RKO (cell line): ENCODE results near the gene NUDT13.
"Not testable (repeated sequence)": the region's sequence is repeated elsewhere in the genome, so short reads cannot be mapped to it uniquely, and the experiment has no call there.

ENCODE experiments used
- DNase-seq: peaks from one replicate; pipeline ENCODE4 v3.0.0-alpha.2; 2016; ENCODE audit warnings: low spot score

NUDT13 gene

DNA sequence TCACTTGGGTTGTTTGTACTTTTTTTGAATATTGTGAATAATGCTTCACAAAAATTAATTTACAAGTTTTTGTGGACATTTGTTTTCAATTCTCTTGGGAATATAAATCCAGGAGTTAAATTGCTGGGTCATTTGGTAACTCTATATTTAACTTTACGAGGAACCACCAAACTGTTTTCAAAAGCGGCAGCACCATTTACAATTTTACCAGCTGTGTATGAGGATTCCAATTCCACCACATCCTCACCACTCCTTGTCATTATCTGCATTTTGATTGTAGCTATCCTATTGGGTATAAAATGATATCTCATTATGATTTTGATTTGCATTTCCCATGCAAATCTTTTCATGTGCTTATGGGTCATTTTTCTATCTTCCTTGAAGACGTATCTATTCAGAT, 4.0 kb upstream of the NUDT13 start:
- no peak for DNase-seq

- not testable (repeated sequence) for DNase-seq
These were observed 1.0 kb upstream of the NUDT13 start for GRCh38 chr10:73109248-73109652.

DNA sequence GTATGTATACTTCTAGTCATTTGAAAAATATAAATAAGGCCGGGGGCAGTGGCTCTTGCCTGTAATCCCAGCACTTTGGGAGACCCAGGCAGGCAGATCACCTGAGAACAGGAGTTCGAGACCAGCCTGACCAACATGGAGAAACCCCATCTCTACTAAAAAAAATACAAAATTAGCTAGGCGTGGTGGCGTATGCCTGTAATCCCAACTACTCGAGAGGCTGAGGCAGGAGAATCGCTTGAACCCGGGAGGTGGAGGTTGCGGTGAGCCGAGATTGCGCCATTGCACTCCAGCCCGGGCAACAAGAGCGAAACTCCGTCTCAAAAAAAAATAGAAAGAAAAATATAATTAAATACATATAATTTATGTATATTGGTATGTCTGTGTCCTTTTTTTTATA, 1.8 kb downstream of the NUDT13 start:
- DNase-seq, result not testable (repeated sequence)

- peak; percentile 59 for DNase-seq
These were observed 3.3 kb downstream of the NUDT13 start for GRCh38 chr10:73113551-73113950.

DNA sequence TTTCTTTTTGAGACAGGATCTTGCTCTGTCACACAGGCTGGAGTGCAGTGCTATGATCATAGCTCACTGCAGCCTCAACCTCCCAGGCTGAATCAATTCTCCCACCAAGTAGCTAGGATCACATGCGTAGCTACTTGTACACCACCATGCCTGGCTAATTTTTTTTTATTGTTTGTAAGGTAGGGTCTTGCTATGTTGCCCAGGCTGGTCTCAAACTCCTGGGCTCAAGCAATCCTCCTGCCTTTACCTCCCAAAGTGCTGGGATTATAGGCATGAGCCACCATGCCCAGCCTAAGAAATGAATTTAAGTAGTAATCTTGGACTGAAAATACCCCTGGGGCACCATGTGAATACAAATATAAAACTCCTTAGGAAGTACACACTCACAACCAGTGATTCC, 5.8 kb downstream of the NUDT13 start:
- no peak for DNase-seq

DNA sequence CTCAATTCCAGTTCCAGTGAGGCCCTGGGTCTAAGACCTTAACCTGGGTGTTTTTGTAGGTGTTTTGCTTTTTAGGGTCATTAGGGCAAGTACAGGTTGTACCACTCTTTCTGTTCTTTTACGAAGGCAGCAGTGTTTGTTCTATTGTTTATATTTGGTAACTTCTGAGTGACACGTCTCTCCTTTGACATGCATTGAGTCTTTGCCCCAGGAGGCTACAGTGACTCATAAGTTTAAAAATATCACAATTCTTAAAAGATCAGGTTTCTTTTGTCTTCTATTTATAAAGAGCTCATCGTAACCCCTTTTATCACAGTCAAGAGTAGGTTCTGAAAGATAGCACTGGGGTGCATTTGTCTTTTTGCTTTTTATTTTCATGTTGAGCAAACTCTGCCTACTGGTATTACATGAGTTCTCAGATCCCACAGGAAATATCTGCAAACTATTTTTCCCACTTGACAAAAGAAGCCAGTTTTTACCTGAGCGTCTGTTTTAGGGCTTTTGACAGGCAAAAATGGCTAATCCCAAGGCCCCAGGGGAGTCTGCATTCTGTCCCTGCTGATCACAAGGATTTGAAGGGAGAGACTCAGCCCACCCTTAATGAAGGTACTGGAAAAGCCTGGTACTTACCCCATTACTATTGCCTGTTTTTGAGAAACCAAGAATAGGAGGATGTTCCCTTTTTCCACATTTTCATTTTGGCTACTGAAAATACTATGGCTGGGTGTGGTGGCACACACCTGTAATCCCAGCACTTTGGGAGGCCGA, 7.9 kb downstream of the NUDT13 start:
- peak; percentile 69 for DNase-seq

DNA sequence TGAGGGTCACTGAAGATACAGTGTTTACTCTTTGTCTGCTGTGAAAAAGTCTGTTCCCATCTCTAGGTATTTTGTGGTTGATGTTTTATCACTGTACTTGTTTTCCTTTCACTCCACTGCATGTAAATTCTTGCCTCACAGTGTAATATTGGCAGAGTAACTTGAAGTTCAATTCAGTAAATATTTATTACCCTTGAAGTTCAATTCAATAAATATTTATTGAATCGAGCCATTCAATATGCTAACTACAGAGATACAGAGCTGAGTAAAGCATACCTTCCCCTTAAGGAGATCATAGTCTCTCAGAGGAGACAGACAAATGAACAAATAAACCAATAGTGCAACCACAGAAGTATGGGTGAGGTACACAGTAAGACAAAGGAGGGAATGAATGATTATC, 9.2 kb downstream of the NUDT13 start:
- DNase-seq, result no peak

DNA sequence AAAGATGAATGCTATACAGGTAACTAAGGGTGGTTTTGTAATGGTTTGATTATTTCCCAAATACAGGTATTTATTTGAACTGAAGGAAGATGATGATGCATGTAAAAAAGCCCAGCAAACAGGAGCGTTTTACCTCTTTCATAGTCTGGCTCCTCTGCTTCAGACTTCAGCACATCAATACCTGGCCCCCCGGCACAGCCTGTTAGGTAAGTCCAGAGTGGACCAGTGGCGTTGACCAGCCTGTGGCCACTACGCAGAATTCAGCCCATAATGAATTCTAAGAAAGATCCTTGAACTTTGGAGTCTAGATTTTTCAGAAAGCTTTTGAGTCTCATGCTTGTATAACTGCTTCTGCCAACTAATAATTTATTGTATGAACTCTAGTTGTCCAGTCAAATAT, 9.7 kb downstream of the NUDT13 start:
- no peak for DNase-seq

GRCh38 chr10:73126343-73126742, 16.1 kb downstream of the NUDT13 start:
- no peak for DNase-seq

DNA sequence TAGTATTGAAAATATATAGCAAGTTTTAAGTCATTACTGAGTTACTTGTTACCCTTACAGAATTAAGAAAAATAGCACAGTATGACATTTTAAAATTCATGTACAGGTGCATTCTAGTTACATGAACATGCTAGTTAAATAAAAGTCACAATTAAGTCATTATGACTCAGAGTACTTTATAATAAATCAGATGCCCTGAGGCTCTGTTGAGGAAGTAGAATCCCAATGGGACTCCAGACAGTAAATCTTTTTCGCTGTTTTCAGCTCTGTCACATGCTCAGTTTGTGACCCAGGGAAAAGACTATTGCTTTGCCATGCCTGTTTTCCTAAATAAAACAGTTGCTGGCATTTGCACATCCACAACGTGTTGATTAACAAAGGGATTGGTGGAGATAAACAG, 21.0 kb downstream of the NUDT13 start:
- peak; percentile 14 for DNase-seq

- no peak for DNase-seq
These were observed 21.8 kb downstream of the NUDT13 start for GRCh38 chr10:73131913-73132686.

DNA sequence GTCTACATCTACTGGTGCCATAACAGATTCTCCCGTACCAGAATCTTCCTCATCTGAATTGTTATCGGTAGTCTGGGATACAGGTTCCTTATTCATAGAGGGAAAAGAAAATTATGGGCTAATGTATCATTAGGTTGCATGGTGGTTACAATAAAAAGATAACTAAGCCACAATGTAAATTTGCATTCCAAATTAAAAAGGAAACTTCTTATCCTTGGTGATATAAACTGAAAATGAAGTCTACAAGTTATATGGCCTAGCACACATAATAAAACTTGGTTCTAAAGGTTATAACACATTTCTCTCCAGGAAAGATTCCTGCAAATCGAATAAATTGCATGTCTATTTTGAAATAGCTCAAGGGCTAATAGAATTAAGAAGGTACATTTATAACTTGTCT, 24.5 kb downstream of the NUDT13 start:
- DNase-seq, result no peak

DNA sequence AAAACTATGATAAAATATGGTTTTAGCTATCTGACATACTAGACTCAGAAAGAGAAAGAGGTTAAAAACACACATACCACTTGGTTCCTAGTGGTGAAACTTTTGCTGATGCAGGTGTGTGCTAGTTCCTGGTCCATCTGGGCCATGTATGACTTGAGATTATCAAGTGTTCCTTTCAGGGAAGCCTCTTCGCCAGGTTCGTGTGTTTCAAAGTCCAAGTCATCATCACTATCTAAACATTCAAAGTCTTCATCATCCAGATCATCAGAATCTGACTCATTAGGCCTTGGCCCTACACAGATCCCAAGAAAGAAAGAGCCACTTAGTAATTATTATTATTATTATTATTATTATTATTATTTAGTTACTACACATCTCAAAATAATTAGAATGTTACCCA, 26.4 kb downstream of the NUDT13 start:
- no peak for DNase-seq

DNA sequence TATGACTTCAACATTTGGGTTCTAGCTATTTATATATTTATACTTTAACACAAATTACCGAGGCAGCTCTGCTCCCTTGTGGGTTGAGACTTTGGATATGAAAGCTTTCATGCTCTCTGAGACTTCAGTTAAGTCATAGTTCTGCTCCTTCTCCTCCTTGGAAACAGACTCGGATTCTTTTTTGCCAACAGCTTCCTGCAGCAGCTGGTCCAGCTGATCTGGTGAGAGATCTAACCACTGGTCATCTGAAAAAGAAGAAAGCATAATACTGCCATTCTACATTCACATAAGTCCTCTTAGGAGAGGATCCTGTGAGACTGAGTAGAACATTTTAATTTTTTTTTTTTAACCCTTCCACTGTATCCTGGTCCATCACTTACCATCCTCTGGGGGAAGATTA, 29.0 kb downstream of the NUDT13 start:
- no peak for DNase-seq

GRCh38 chr10:73141603-73142002, 31.3 kb downstream of the NUDT13 start:
- DNase-seq, result no peak

GRCh38 chr10:73150633-73151413, 40.6 kb downstream of the NUDT13 start:
- not testable (repeated sequence) for DNase-seq

DNA sequence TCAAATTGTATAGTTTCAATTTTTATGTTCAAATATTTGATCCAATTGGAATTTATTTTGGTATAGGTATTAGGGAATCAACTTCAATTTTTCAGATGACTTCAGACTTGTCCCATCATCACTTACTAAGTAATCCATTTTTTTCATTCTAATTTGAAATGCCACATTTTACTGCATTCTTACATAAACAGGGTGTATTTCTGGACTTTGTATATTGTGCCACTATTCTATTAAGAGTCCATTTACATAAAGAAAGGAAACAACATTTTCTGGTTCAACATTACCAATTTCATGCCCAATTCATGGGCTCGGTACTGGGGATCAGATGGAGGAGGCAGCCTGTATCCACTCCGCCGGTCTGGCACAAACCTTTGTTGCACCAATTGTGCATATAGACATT, 41.8 kb downstream of the NUDT13 start:
- DNase-seq, result no peak

DNA sequence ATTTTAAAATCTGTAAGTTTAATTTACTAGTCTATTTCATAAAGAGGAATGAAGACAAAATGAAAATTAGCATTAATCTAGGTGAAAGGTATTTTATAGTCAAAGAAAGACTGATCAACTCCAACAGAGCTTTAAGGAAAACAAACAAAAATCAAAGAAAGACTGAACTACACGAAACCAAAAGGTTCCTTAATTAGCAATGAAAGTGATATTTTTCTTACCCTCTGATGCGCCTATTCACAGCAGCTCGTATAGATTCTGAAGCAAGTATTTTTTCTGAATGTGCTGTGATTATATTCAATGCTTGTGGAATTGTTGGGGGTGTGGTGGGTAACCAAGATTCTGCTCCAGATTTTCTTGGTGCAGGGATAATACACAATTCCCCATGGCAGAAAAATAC, 45.8 kb downstream of the NUDT13 start:
- no peak for DNase-seq

DNA sequence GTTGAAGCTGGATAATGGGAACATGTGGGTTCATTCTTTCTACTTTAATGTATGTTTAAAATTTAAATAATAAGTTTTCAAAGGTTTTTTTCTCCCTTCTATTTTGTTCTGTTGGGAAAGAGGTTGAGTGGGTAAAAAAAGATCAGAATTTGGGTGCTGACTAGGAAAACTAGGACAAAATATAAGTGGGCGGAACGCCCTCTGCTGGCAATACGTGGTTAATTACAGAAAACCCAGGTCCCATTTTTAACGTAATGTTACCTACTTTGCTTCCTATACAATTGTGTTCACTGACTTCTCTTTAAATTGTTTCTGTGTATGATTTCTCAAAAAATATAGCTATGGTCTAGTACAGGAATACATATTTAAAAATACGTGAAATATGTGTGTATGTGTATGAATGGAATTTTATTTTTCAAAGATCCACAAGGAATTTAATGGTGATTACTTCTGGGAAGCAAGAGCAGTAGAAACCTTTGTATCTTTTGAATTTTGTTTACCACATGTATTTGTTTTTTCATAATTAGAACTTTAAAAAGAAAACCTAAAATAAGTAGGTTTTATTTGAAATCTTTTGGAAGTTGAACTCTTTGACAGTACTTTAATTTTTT, 48.9 kb downstream of the NUDT13 start:
- peak; percentile 57 for DNase-seq

DNA sequence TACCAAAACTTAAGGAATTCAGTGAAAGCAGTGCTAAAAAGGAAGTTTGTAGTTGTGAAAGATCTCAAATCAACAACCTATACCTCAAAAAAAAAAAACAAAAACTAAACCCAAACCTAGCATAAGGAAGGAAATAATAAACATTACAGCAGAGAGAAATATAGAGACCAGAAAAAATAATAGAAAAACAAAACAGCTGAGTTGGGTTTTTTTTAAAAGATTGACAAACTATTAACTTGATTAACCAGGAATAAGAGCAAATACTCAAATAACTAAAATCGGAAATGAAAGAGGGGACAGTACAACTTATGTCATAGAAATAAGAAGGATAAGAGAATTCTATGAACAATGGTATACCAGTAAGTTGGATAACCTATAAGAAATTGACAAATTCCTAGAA, 50.8 kb downstream of the NUDT13 start:
- no peak for DNase-seq

DNA sequence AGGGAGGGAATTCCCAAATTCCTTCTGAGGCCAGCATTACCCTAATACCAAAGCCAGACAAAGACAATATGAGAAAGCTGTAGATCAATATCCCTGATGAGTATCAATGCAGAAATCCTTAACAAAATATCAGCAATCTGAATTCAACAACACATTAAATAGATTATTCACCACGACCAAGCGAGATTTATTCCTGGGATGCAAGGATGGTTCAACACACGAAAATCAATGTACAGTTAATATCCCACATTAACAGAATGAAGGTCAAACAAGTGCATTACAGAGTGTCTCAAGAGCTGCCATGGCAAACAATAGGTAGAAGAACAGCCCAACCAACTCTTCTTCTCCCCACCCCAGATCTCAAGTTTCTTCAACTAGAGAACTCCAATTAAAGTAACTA, 51.4 kb downstream of the NUDT13 start:
- DNase-seq, result no peak

GRCh38 chr10:73163096-73163495, 52.8 kb downstream of the NUDT13 start:
- DNase-seq, result no peak
